Suprapubic skin (tissue), 4 donors: ENCODE measurements around the gene IL1R1. TPM values are rescaled to one million over a fixed set of nuclear protein-coding genes. Genes with fewer than 3 reads are reported as not detected.

ENCODE experiments used
- DNase-seq, 2 donors: peaks; one replicate each; pipeline ENCODE4 v3.0.0-alpha.2; 2019; ENCODE audit warnings: low spot score in 2 of 2
- H3K27ac ChIP-seq: fragments of 200-600 bp; sonication (generic); one replicate; pipeline ENCODE4 v1.5.1; 2019
- H3K27me3 ChIP-seq: fragments of 200-600 bp; sonication (generic); one replicate; pipeline ENCODE4 v1.5.1; 2019
- H3K36me3 ChIP-seq: fragments of 200-600 bp; sonication (generic); one replicate; pipeline ENCODE4 v1.5.1; 2019
- H3K4me1 ChIP-seq: fragments of 200-600 bp; sonication (generic); one replicate; pipeline ENCODE4 v1.5.1; 2019
- H3K4me3 ChIP-seq: fragments of 200-600 bp; sonication (generic); one replicate; pipeline ENCODE4 v1.5.1; 2019; ENCODE audit warnings: mild to moderate bottlenecking
- H3K9me3 ChIP-seq: fragments of 200-600 bp; sonication (generic); one replicate; pipeline ENCODE4 v1.5.1; 2019
- CTCF ChIP-seq, 2 donors: fragments of 200-600 bp in 1 of 2; fragments of 450-650 bp in 1 of 2; sonication (generic) in 1 of 2; IDR thresholded peaks; one replicate each; pipeline ENCODE4 v1.5.1; 2016 to 2019; ENCODE audit warnings: antibody characterized with exemption in 2 of 2, mild to moderate bottlenecking in 1 of 2, moderate library complexity in 1 of 2
- EP300 ChIP-seq: sonication (generic); formaldehyde crosslinking; IDR thresholded peaks from one replicate; pipeline ENCODE4 v1.6.1; 2017; ENCODE audit warnings: antibody characterized with exemption
- POLR2A ChIP-seq, 2 donors: fragments of 450-650 bp; IDR thresholded peaks; one replicate each; pipeline ENCODE4 v1.6.1; 2017; ENCODE audit warnings: antibody characterized with exemption in 2 of 2, mild to moderate bottlenecking in 2 of 2, moderate library complexity in 2 of 2
- POLR2AphosphoS5 ChIP-seq, 3 donors: sonication (generic); formaldehyde crosslinking; IDR thresholded peaks; one replicate each; pipeline ENCODE4 v1.6.1; 2017; ENCODE audit warnings: antibody characterized with exemption in 3 of 3
- WGBS: methylation state at CpG from one replicate; pipeline ENCODE4 v1.1.5; 2018; 5-methylcytosine and 5-hydroxymethylcytosine counted together
- total RNA-seq, 4 donors: library from RNA; depleted of rRNA; stranded (reverse); fragments of >200 nt; gene quantifications; one replicate each; pipeline ENCODE4 v1.1.0, GENCODE V29; 2016

Gene IL1R1
- total RNA-seq, 4 donors from 2014 or later: 52.1 to 90.0 (median 58.8) TPM

GRCh38 chr2:102159295-102159694, 16.7 kb downstream of the IL1R1 start:
- Histone ChIP-seq H3K4me1 (peaks cover 60% of the 10 kb centered on the region), H3K9me3 (no peaks in the 10 kb centered on the region), H3K4me3 (no peak overlapping the region), H3K36me3 (peaks cover 38% of the 10 kb centered on the region), H3K27ac (no peak overlapping the region), H3K27me3 (no peaks in the 10 kb centered on the region)
- 78% methylated on average over 1 of the region's 1 CpG for WGBS
- no peak for DNase-seq
- TF ChIP-seq EP300 (no peak), POLR2A (IDR thresholded peaks at IDR 0.05) (no peak), CTCF (IDR thresholded peaks at IDR 0.05) (no peak), POLR2AphosphoS5 (IDR thresholded peaks at IDR 0.05) (no peak)

GRCh38 chr2:102166189-102166845, 23.8 kb downstream of the IL1R1 start:
- Histone ChIP-seq H3K36me3 (peaks cover 41% of the 10 kb centered on the region), H3K9me3 (no peaks in the 10 kb centered on the region), H3K4me1 (peaks cover 31% of the 10 kb centered on the region), H3K27ac (no peak overlapping the region), H3K4me3 (no peak overlapping the region), H3K27me3 (no peaks in the 10 kb centered on the region)
- no peak for DNase-seq
- no peak for TF ChIP-seq POLR2AphosphoS5 (IDR thresholded peaks at IDR 0.05)
- peak; percentile 9 to 41 for TF ChIP-seq CTCF (IDR thresholded peaks at IDR 0.05)
- 24% methylated on average over 4 of the region's 4 CpGs for WGBS

- Histone ChIP-seq H3K9me3 (no peaks in the 10 kb centered on the region), H3K4me1 (peaks cover 19% of the 10 kb centered on the region), H3K27me3 (no peaks in the 10 kb centered on the region), H3K27ac (no peak overlapping the region), H3K36me3 (peaks cover 56% of the 10 kb centered on the region), H3K4me3 (no peak overlapping the region)
- WGBS: 95% methylated on average over 5 of the region's 5 CpGs
- no peak for TF ChIP-seq POLR2A (IDR thresholded peaks at IDR 0.05)
- TF ChIP-seq POLR2AphosphoS5 (IDR thresholded peaks at IDR 0.05): no peak
- no peak for TF ChIP-seq EP300
- no peak for DNase-seq
Observed at GRCh38 chr2:102168026-102168771, 25.7 kb downstream of the IL1R1 start.

- H3K4me3 ChIP-seq: no peak overlapping the region
- peaks cover 81% of the 10 kb centered on the region for H3K36me3 ChIP-seq
- DNase-seq: no peak
- no peaks in the 10 kb centered on the region for H3K9me3 ChIP-seq
- no peaks in the 10 kb centered on the region for H3K27me3 ChIP-seq
- H3K27ac ChIP-seq: no peak overlapping the region
- 91% methylated on average over 5 of the region's 5 CpGs for WGBS
- H3K4me1 ChIP-seq: no peaks in the 10 kb centered on the region
- no peak for TF ChIP-seq POLR2AphosphoS5 (IDR thresholded peaks at IDR 0.05)
- TF ChIP-seq EP300: no peak
- no peak for TF ChIP-seq POLR2A (IDR thresholded peaks at IDR 0.05)
- no peak for TF ChIP-seq CTCF (IDR thresholded peaks at IDR 0.05)
Observed at GRCh38 chr2:102171946-102172345, 29.4 kb downstream of the IL1R1 start.

GRCh38 chr2:102172745-102173144, 30.2 kb downstream of the IL1R1 start:
- no peaks in the 10 kb centered on the region for H3K4me1 ChIP-seq
- no peak overlapping the region for H3K27ac ChIP-seq
- WGBS: 88% methylated on average over 3 of the region's 3 CpGs
- H3K9me3 ChIP-seq: no peaks in the 10 kb centered on the region
- H3K4me3 ChIP-seq: no peak overlapping the region
- H3K36me3 ChIP-seq: peaks cover 86% of the 10 kb centered on the region
- H3K27me3 ChIP-seq: no peaks in the 10 kb centered on the region
- DNase-seq: no peak
- no peak for TF ChIP-seq POLR2AphosphoS5 (IDR thresholded peaks at IDR 0.05)
- TF ChIP-seq POLR2A (IDR thresholded peaks at IDR 0.05): no peak

GRCh38 chr2:102176172-102176571, 33.6 kb downstream of the IL1R1 start:
- no peak for DNase-seq
- H3K9me3 ChIP-seq: no peaks in the 10 kb centered on the region
- no peak for TF ChIP-seq EP300
- no peak for TF ChIP-seq POLR2A (IDR thresholded peaks at IDR 0.05)
- no peak for TF ChIP-seq CTCF (IDR thresholded peaks at IDR 0.05)
- no peak for TF ChIP-seq POLR2AphosphoS5 (IDR thresholded peaks at IDR 0.05)
- WGBS: 87% methylated on average over 3 of the region's 3 CpGs
- H3K27me3 ChIP-seq: no peaks in the 10 kb centered on the region
- H3K4me1 ChIP-seq: no peaks in the 10 kb centered on the region
- peaks cover 63% of the 10 kb centered on the region for H3K36me3 ChIP-seq
- no peak overlapping the region for H3K4me3 ChIP-seq
- H3K27ac ChIP-seq: no peak overlapping the region
